Measurements from ENCODE around the gene TOMM7. TPM values are rescaled to one million over a fixed set of nuclear protein-coding genes. Genes with fewer than 3 reads are reported as not detected.

The TOMM7 gene
- polyA plus RNA-seq, 1 of the 3 experiments (the other 2 are of a cell fraction), result 546 TPM

DNA sequence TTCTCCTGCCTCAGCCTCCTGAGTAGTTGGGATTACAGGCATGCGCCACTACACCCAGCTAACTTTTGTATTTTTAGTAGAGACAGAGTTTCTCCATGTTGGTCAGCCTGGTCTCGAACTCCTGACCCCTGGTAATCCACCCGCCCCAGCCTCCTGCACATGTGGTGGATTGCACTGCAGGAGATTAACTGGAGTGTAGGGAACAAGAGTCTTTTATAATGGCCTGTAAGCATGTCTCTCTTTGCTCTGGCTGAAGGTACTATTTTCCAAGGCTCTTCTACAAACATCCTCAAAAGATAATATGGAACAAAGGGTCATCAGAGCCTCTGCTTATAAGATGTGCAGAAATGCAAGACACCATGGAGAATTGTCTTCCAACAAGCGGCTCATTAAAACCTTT is 3.2 kb downstream of the TOMM7 start:
- no peaks in the 10 kb centered on the region for H3F3A ChIP-seq (replicated peaks; ENCODE audit: insufficient read depth)
- no peak for TF ChIP-seq FOXM1 (IDR thresholded peaks at IDR 0.05; ENCODE audit: low read depth)
- TF ChIP-seq, protein P1, sequence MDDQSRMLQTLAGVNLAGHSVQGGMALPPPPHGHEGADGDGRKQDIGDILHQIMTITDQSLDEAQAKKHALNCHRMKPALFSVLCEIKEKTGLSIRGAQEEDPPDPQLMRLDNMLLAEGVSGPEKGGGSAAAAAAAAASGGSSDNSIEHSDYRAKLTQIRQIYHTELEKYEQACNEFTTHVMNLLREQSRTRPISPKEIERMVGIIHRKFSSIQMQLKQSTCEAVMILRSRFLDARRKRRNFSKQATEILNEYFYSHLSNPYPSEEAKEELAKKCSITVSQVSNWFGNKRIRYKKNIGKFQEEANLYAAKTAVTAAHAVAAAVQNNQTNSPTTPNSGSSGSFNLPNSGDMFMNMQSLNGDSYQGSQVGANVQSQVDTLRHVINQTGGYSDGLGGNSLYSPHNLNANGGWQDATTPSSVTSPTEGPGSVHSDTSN (IDR thresholded peaks at IDR 0.05), result no peak
- TF ChIP-seq, protein P2, sequence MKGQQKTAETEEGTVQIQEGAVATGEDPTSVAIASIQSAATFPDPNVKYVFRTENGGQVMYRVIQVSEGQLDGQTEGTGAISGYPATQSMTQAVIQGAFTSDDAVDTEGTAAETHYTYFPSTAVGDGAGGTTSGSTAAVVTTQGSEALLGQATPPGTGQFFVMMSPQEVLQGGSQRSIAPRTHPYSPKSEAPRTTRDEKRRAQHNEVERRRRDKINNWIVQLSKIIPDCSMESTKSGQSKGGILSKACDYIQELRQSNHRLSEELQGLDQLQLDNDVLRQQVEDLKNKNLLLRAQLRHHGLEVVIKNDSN (IDR thresholded peaks at IDR 0.05; ENCODE audit: borderline replicate concordance, low read depth), result no peak
- TF ChIP-seq, protein P3, sequence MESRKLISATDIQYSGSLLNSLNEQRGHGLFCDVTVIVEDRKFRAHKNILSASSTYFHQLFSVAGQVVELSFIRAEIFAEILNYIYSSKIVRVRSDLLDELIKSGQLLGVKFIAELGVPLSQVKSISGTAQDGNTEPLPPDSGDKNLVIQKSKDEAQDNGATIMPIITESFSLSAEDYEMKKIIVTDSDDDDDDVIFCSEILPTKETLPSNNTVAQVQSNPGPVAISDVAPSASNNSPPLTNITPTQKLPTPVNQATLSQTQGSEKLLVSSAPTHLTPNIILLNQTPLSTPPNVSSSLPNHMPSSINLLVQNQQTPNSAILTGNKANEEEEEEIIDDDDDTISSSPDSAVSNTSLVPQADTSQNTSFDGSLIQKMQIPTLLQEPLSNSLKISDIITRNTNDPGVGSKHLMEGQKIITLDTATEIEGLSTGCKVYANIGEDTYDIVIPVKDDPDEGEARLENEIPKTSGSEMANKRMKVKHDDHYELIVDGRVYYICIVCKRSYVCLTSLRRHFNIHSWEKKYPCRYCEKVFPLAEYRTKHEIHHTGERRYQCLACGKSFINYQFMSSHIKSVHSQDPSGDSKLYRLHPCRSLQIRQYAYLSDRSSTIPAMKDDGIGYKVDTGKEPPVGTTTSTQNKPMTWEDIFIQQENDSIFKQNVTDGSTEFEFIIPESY (IDR thresholded peaks at IDR 0.05; ENCODE audit: borderline replicate concordance, low read depth), result no peak
- TF ChIP-seq FOSL2 (IDR thresholded peaks at IDR 0.05; ENCODE audit: borderline replicate concordance, low read depth), result no peak
- no peak for TF ChIP-seq RAD21 (IDR thresholded peaks at IDR 0.05; ENCODE audit: low read length)
- no peak for TF ChIP-seq RFX5 (IDR thresholded peaks at IDR 0.05; ENCODE audit: low read length)
- TF ChIP-seq, protein P4, sequence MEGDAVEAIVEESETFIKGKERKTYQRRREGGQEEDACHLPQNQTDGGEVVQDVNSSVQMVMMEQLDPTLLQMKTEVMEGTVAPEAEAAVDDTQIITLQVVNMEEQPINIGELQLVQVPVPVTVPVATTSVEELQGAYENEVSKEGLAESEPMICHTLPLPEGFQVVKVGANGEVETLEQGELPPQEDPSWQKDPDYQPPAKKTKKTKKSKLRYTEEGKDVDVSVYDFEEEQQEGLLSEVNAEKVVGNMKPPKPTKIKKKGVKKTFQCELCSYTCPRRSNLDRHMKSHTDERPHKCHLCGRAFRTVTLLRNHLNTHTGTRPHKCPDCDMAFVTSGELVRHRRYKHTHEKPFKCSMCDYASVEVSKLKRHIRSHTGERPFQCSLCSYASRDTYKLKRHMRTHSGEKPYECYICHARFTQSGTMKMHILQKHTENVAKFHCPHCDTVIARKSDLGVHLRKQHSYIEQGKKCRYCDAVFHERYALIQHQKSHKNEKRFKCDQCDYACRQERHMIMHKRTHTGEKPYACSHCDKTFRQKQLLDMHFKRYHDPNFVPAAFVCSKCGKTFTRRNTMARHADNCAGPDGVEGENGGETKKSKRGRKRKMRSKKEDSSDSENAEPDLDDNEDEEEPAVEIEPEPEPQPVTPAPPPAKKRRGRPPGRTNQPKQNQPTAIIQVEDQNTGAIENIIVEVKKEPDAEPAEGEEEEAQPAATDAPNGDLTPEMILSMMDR (IDR thresholded peaks at IDR 0.05), result no peak
- no peak for TF ChIP-seq RCOR1 (IDR thresholded peaks at IDR 0.05; ENCODE audit: low read length)
- no peak for TF ChIP-seq SIN3A (IDR thresholded peaks at IDR 0.05; ENCODE audit: borderline replicate concordance, low read depth, low read length)
- no peak for TF ChIP-seq MXI1 (IDR thresholded peaks at IDR 0.05; ENCODE audit: low read depth, low read length)
- no peak for TF ChIP-seq JUND (IDR thresholded peaks at IDR 0.05)
- no peak for TF ChIP-seq NFIC (IDR thresholded peaks at IDR 0.05; ENCODE audit: borderline replicate concordance)
- H3K9ac ChIP-seq, result no peak overlapping the region
- 100% methylated on average over 4 of the region's 4 CpGs for WGBS (ENCODE audit: low lambda C conversion rate)
- no peak overlapping the region for H3K4me3 ChIP-seq (ENCODE audit: low read depth in 2 of 2, low read length in 1 of 2)
- H3K4me2 ChIP-seq, result no peak overlapping the region
- H3K27ac ChIP-seq (ENCODE audit: low read depth in 2 of 2, low read length in 1 of 2), result no peak overlapping the region
- H3K36me3 ChIP-seq (replicated peaks in 1 of 2; ENCODE audit: control insufficient read depth in 1 of 2, insufficient read depth in 2 of 2, low read length in 1 of 2), result peaks cover 26 to 32% of the 10 kb centered on the region in 2 experiments
- ChIA-PET POLR2A (no interaction called here), CTCF (no interaction called here)
- DNase-seq, result no peak
- peaks cover 5 to 7% of the 10 kb centered on the region in 2 experiments; a peak in 2 of 4 replicates for H3K4me1 ChIP-seq (ENCODE audit: control insufficient read depth in 1 of 2, insufficient read depth in 2 of 2, low read depth in 1 of 2, low read length in 1 of 2)
- H4K20me1 ChIP-seq (ENCODE audit: insufficient read depth), result 0 out of 2 replicates have a peak, but pooled peaks cover under 1% of the 10 kb centered on the region
- H3K9me2 ChIP-seq, result no peaks in the 10 kb centered on the region
- H3K9me3 ChIP-seq, result no peaks in the 10 kb centered on the region
- peaks cover 33% of the 10 kb centered on the region for H3K79me2 ChIP-seq (ENCODE audit: insufficient read depth)
- no peaks in the 10 kb centered on the region for H3K27me3 ChIP-seq (ENCODE audit: insufficient read depth)
- H2AFZ ChIP-seq (ENCODE audit: low read depth), result no peak overlapping the region
